Upper lobe of right lung (tissue), 1 donor: ENCODE results near the gene CPLANE2. TPM values are rescaled to one million over a fixed set of nuclear protein-coding genes. Genes with fewer than 3 reads are reported as not detected.

ENCODE experiments used
- ATAC-seq: fragments of 200-7000 bp; cut with Tn5 transposase; one replicate; pipeline ENCODE4 v1.9.1; 2020; ENCODE audit warnings: mild to moderate bottlenecking, moderate library complexity
- DNase-seq: peaks from one replicate; pipeline ENCODE4 v3.0.0-alpha.2; 2020
- H3K27ac ChIP-seq: fragments of 200-600 bp; one replicate; pipeline ENCODE4 v1.8.0; 2022
- H3K27me3 ChIP-seq: fragments of 200-600 bp; one replicate; pipeline ENCODE4 v1.8.0; 2022; ENCODE audit warnings: mild to moderate bottlenecking
- H3K36me3 ChIP-seq: fragments of 200-600 bp; one replicate; pipeline ENCODE4 v1.8.0; 2022
- H3K4me1 ChIP-seq: fragments of 200-600 bp; one replicate; pipeline ENCODE4 v1.8.0; 2022
- H3K4me3 ChIP-seq: fragments of 200-600 bp; one replicate; pipeline ENCODE4 v1.8.0; 2022; ENCODE audit warnings: mild to moderate bottlenecking
- H3K9me3 ChIP-seq: fragments of 200-600 bp; one replicate; pipeline ENCODE4 v1.8.0; 2022
- intact Hi-C: fragments of 100-400 bp; cut with DNase I; formaldehyde crosslinking; loops from one replicate; pipeline ENCODE4 v1.11.0; 2022
- total RNA-seq: library from RNA; stranded (reverse); fragmentation: NEBNext Ultra II Directional; extraction: Animal tissue kit (Norgen Biotek cat#: 25700); gene quantifications from one replicate; pipeline ENCODE4 v1.2.1, GENCODE V29; 2021
- TF ChIP-seq, protein P1 (sequence below): fragments of 200-600 bp; IDR thresholded peaks from one replicate; pipeline ENCODE4 v1.8.0; 2022; ENCODE audit warnings: antibody characterized with exemption
- donor health status: DM: no; HTN: yes; CAD: no; lungs with severe emphysema.

CPLANE2 gene
- total RNA-seq, 1 donor from 2014 or later, result 11.7 TPM

DNA sequence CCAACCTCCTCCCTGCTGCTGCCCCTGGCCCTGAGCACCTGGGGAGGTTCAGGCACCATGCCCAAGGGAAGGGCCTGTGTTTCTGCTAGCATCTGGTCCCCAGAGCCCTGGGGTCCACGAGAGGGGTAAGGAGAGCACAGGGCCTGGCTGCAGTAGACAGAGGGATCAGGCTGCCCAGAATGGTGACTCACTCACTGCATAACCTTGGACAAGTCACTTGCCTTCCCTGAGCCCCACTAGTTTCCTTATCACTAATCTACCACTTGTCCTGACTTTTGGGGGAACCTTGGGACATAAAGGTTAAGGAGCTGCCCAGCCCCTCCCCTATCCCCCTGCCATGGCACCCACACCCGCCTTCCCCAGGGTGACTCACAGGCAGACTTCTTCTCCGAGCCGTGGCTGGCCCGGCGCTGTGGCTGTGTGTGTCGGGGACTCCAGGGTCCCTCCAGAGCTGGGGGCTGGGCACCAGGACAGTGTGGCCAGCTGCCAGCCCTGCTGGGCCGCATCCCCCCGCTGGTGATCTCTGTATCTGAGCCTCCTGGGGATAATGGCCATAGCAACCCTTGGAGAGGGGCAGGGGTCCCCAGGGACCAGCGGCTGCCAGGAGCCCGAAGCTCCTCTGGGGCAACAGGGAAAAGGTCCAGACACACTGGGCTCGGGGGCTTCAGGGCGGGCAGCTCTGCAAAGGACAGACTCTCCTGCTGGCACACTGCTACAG is 28.6 kb downstream of the CPLANE2 start:
- H3K27ac ChIP-seq, result no peak overlapping the region
- H3K4me3 ChIP-seq, result no peak overlapping the region
- H3K27me3 ChIP-seq, result no peaks in the 10 kb centered on the region
- H3K9me3 ChIP-seq, result no peaks in the 10 kb centered on the region
- H3K4me1 ChIP-seq, result peaks cover 13% of the 10 kb centered on the region
- no peak for ATAC-seq
- TF ChIP-seq, protein P1, sequence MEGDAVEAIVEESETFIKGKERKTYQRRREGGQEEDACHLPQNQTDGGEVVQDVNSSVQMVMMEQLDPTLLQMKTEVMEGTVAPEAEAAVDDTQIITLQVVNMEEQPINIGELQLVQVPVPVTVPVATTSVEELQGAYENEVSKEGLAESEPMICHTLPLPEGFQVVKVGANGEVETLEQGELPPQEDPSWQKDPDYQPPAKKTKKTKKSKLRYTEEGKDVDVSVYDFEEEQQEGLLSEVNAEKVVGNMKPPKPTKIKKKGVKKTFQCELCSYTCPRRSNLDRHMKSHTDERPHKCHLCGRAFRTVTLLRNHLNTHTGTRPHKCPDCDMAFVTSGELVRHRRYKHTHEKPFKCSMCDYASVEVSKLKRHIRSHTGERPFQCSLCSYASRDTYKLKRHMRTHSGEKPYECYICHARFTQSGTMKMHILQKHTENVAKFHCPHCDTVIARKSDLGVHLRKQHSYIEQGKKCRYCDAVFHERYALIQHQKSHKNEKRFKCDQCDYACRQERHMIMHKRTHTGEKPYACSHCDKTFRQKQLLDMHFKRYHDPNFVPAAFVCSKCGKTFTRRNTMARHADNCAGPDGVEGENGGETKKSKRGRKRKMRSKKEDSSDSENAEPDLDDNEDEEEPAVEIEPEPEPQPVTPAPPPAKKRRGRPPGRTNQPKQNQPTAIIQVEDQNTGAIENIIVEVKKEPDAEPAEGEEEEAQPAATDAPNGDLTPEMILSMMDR, result no peak
- no peaks in the 10 kb centered on the region for H3K36me3 ChIP-seq
- intact Hi-C loops, result no loop called here
- DNase-seq, result peak; percentile 63

DNA sequence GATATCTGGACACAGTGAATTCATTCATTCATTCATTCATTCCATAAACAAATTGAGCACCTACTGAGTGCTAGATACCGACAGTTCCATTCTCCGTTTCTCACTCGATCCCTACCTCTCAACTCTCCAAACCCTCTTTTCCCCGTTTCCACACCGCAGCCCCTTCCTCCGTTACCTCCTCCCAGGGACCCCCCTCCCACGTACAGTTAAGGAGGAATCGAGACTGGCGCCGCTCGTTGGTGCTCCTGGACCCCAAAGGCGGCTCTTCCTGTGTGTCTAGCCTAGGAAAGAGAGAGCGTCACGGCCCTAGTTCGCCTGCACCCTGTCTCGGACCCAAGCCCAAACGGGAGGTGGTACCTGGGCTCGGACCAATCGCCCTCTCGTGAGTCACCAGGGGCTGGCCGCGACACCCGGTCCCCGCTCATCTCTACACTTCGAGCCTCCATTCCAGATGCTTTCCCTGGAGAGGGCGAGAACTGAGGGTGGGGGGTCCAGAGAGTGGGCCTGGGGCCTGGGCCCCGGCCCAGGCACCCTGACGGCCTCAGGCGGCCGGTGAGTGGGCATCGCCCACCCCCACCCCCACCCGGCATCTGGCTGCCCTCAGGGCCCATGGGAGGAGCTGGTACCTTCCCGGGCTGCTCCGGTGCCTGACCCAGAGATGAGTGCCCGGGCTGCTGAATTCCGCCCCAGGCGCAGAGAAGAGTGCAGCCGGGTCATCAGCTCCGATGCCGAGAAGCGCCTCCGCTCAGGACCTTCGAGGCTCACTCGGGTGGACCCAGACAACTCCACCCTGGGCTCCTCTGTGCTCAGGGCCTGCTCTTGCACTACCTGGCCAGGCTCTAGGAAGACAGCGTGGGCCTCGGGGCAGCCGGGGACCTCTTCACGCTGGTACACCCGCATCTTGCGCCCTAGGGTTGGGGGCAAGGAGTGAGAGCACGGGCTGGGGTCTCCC is 29.4 kb downstream of the CPLANE2 start:
- no peaks in the 10 kb centered on the region for H3K27me3 ChIP-seq
- H3K27ac ChIP-seq, result peak overlapping the region; percentile 91
- peaks cover 13% of the 10 kb centered on the region for H3K4me1 ChIP-seq
- TF ChIP-seq, protein P1, result no peak
- no peaks in the 10 kb centered on the region for H3K9me3 ChIP-seq
- ATAC-seq (no peak), DNase-seq (peak; percentile 66)
- H3K36me3 ChIP-seq, result no peaks in the 10 kb centered on the region
- intact Hi-C loops, result no loop called here
- H3K4me3 ChIP-seq, result peak overlapping the region; percentile 60

DNA sequence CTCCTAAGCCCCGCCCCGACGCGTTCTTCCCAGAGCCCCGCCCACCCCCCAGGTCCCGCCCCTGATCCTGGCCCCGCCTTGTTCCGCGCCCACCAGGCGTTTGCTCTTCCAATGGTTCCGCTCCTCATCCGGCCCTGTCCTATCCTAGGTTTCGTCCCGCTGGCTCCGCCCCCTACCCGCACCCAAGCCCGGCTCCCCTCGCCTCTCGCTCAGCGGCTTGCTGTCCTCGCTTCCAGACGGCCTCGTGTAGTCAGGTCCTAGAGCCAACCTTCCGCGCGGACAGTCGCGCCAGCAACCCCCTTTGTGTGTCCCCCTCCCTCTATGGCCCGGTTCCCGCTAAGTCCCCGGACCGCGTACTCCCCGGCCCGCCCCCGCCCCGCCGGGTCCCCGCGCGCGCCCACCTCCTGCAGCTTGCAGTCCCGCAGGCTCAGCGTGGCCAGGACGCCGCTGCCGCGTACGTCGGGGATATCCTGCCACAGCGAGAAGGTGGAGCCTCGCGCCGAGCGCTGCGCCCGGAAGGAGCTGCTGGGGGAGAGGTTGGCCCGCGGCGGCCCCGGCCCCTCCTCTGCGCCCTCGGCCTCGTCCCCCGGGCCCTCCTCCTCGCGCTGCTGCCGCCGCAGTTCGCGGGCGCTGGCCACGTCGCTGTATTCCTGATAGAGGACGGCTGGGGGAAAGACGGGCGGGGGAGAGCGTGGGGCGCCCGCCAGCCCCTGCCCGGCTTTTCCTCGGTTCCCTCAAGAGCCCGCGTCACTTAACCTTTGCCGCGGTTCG is 30.3 kb downstream of the CPLANE2 start:
- intact Hi-C loops, result no loop called here

DNA sequence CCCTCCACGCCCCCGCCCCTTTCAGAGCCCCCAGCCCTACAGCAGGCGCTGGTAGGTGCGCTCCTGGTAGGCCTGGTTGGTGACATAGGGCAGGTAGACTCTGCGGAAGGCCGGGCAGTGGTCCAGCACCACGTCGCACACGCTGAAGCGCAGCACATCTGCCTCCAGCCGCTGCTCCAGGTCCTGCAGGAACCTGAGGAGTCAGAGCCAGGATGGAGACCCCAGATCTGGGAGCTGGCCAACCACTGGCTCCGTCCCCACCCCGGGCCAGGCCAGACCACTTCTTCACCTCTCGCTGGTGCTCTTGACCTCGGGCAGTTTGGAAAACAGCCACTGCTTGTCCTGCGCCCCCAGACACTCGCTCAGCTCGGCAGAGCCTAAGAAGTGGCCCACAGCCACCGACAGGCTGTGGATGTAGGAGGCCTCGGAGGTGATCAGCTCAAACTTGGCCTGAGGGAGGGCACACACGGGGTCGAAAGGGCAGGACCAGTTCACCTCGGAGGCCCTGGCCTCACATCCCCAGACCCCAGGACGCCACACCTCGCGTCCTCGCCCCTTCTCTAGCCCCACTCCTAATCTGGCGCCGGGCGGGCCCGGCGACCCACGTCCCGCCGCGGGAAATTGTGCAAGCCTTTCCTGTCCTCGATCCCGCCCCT is 31.0 kb downstream of the CPLANE2 start:
- no peak for ATAC-seq
- intact Hi-C loops, result no loop called here

More for the DNA sequence above, 30.3 kb downstream of the CPLANE2 start:
- Histone ChIP-seq H3K4me1 (peaks cover 13% of the 10 kb centered on the region), H3K27me3 (no peaks in the 10 kb centered on the region), H3K36me3 (peaks cover 3% of the 10 kb centered on the region), H3K9me3 (no peaks in the 10 kb centered on the region), H3K4me3 (peak overlapping the region; percentile 60), H3K27ac (peak overlapping the region; percentile 91)
- DNase-seq (peak; percentile 99), ATAC-seq (peak; percentile 93)
- TF ChIP-seq, protein P1, result no peak

More for the DNA sequence above, 31.0 kb downstream of the CPLANE2 start:
- DNase-seq, result peak; percentile 69
- Histone ChIP-seq H3K9me3 (no peaks in the 10 kb centered on the region), H3K27me3 (no peaks in the 10 kb centered on the region), H3K4me3 (peak overlapping the region; percentile 60), H3K4me1 (peaks cover 13% of the 10 kb centered on the region), H3K36me3 (peaks cover 3% of the 10 kb centered on the region), H3K27ac (peak overlapping the region; percentile 91)
- TF ChIP-seq, protein P1, result no peak
